ENCODE results near the gene TRIM14.
A peak's percentile ranks its signal among the peaks of the same experiment; 100 is the strongest.
"Not testable (repeated sequence)": the region's sequence is repeated elsewhere in the genome, so short reads cannot be mapped to it uniquely, and the experiment has no call there.

TRIM14 gene

DNA sequence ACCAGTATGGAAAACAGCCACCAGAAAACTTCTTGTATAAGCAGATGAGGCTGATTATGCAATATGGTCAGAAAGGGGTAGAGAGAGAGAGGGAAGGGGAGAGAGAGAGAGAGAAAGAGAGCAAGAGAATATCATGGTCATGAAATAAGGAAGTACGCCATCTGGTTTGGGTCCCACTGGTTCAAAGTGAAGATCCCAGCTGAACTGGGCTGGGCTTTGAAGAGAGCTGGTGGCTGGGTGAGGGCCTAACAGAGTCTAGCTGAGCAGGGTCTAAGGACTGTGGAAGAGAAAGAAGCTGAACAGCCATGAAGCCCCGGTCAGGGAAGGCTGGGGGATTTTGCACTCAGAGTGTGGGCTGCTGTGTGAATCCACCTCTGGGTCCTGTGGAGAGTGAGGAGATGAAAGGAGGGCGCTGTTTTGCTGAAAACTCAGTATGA is 14.6 kb downstream of the TRIM14 start:
- peak in 1 of 2 donors; percentile 70 for DNase-seq

DNA sequence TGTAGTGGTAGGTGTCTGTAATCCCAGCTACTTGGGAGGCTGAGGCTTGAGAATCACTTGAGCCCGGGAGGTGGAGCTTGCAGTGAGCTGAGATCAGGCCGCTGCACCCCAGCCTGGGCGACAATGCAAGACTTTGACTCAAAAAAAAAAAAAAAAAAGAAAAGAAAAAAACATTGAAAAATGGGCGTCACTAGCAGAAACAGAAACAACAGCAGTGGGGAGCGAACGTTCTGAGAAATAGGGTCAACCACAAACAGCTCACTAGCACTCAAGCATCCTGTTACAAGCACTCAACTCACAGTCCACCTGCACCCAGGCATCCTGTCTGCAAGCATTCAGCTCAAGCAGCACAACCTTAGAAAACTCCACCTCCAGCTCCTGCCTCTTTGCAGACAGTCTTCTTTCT is 17.2 kb downstream of the TRIM14 start:
- DNase-seq: peak; percentile 30 to 40

GRCh38 chr9:98101416-98101815 is 17.6 kb downstream of the TRIM14 start:
- no peak for DNase-seq

DNA sequence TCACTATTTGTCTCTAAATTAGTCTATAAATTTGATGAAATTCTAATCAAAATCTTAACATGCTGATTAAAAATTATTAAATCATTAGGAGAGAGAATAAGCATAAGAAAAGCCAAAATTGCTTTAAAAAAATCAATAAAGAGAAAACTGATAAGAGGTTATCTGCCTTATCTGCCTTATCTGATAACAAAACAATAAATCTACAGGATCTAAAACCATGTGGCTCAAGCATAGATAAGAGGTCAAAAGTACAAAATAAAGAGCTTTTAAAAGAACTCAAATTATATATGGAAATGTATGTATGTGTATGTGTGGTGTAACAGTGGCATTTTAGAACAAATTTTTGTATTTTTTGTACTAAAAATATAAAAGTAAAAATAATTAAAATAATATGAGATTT is 18.6 kb downstream of the TRIM14 start:
- DNase-seq: no peak

DNA sequence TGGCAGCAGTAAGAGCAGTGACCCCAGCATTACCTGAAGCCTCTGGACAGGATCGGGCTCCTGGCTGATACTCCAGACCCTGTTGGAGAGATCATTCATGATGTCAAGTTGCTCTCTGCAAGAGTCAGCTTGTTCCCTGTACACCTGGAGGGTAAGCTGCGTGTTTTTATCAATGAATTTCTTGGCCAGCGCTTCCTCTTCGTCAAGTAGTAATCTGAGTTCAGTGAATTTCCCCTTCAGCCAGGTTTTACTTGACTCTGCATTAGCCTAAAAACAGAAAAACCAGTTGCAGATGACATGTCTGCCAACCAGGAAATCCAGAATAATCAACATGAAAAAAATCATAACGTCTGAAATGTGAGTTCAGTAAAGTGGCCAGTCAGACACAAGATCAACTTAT is 19.1 kb downstream of the TRIM14 start:
- DNase-seq: no peak

DNA sequence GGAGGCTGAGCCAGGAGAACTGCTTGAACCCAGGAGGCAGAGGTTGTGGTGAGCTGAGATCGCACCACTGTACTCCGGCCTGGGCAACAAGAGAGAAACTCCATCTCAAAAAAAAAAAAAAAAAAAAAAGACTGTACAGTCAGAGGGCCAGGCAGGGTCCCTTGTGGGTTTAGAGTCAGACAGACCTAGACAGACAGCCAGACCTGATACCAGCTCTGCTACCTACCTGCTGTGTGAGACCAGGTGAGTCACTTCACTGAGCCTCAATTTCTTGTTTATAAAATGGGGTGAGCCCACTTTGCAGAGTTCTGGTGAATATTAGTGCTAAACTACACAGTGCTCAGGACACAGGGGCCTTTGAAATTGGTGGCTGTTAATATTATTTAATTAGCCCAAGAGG is 19.7 kb downstream of the TRIM14 start:
- DNase-seq: no peak

GRCh38 chr9:98097836-98098235 is 21.2 kb downstream of the TRIM14 start:
- DNase-seq: no peak

DNA sequence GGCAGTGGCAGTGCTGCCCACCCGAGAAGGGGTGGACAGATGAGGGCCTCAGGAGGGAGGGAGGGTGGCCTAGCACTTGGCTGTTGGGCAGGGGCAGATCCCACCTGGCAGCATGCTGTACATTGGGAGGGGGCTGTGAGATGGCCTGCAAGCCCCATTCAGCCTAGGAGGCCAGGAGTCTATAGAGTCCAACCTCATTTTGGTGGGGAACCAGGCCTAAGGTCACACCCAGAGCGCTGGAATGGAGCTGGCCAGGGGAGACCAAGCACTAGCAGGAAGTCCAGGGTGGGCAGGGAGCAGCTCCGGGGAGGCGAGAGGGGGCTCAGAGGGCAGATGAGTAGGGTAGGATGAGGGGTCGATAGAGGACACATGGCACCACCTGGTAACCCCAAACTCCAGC is 22.9 kb downstream of the TRIM14 start:
- DNase-seq: no peak

DNA sequence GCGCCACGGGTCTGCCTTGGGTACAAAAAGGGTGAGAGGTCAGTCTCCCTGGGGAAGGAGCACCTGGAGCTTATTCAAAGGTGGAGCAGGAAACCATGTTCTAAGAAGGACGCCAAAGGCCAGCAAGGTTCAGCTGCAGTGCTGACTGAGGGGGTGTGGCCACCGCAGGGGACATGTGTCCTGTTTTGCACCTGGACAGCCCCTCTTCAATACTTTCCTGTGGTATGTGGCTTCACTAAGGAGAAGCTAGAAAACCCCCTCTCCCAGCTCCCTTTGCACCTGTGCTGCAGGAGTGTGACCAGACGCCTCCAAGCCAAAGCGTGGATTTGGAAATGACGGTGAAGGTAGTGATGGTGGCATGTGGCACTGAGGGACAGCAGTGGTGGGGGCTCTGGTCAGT is 23.6 kb downstream of the TRIM14 start:
- no peak for DNase-seq

- DNase-seq: no peak
Observed at GRCh38 chr9:98094851-98095250, 24.2 kb downstream of the TRIM14 start.

- DNase-seq: no peak
Observed at GRCh38 chr9:98094316-98094715, 24.7 kb downstream of the TRIM14 start.

GRCh38 chr9:98092613-98092931 is 26.4 kb downstream of the TRIM14 start:
- DNase-seq: no peak

GRCh38 chr9:98091735-98092612 is 27.0 kb downstream of the TRIM14 start:
- DNase-seq: no peak

DNA sequence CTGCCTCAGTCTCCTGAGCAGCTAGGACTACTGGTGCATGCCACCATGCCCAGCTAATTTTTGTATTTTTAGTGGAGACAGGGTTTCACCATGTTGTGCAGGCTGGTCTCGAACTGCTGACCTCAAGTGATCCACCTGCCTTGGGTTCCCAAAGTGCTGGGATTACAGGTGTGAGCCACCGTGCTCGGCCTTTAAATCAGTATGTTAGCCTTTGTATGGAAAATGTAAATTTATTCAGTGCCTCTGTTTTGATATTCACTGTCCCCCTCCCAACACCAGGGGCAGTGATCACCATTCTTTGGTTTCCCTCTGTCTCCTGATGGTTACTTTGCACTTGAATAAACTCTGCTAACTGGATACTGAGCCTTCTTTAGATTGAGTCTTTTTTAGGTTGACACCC is 28.3 kb downstream of the TRIM14 start:
- not testable (repeated sequence) for DNase-seq

DNA sequence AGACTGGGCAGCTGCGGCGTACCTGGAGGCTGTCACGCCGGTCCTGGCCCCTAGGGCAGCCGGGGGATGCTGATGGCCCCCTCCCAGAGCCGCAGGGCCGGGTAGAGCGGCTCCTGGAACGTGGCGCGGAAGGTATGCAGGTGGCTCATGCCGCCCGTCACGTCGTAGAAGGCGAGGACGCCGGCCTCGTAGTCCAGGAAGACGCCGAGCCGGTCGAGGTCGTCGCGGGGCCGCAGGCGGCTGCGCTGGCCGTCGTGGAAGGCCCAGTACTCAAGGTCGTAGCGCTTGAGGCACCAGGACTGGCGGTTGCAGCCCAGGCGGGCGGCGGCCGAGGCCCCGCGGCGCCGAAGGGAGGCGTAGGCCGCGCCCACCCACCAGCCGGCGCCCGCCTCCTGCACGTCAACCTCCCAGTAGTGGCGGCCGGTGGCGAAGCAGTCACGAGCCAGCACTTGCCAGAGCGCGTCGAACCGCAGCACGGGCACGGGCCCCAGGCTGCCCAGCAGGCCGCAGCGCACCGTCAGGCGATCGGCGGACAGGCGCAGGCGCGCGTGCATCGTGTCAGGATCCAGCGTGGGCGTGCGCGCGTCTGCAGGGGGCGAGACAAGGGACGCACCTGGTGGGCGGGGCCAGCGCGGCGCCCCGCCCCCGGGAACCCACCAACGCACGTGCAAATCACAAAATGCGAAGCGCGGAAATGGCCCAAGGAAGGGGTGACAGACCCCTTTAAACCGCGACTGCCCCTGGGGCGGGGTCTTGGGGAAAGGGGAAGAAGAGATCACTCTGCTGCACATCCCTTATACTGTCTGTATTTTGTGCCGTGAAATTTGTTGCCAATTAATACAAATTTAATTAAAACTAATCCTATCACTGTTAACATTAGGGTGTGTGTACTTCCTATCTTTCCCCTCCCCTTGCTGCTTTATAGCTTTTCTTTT is 31.3 kb downstream of the TRIM14 start:
- DNase-seq: peak; percentile 51 to 63

- no peak for DNase-seq
Observed at GRCh38 chr9:98086461-98086860, 32.6 kb downstream of the TRIM14 start.

DNA sequence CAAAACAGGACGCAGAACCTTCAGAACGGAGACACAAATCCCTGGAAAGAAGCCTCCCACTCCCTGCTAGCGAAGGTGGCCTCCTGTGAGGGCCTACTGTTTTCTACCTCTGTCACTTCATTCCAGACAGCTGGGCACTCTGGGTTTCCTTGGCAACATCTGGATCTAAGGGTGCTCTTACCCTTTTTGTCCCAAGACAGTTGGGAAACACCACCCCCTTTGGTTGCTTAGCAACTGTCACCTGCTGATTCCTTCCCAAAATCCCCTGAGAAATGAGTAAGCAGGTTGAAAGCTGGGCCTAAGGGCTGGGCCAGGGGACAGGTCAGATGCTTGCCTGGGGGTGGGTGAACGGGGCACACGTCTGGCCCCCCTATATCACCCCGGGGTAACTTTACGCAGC is 33.1 kb downstream of the TRIM14 start:
- no peak for DNase-seq

- DNase-seq: no peak
Observed at GRCh38 chr9:98085058-98085457, 34.0 kb downstream of the TRIM14 start.

GRCh38 chr9:98084396-98084795 is 34.6 kb downstream of the TRIM14 start:
- DNase-seq: no peak

GRCh38 chr9:98083566-98084183 is 35.3 kb downstream of the TRIM14 start:
- no peak for DNase-seq

DNA sequence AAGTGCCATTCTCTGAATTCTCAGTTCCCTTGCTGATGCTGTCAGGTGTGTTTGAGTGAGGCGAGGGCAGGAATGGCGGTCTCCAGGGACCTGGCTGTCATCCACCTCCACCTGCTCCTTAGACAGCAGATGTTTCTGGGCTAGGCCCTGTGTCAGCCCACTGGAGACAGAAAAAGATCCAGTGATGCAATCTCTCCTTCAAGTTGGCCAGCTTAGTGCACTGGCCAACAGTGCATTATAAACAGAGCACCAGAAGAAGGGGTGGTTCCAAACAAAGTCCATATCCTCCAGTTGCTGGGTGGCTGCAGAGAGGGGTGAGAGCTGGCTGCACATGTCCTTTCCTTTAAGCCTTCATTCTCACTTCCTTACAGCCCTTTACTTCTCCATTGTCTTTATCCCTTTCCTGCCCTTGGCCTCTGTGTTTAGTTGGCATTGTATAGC is 35.9 kb downstream of the TRIM14 start:
- DNase-seq: peak in 1 of 2 donors; percentile 48

- DNase-seq: peak; percentile 87 to 95
Observed at GRCh38 chr9:98081477-98082219, 37.4 kb downstream of the TRIM14 start.

All from inflammatory macrophage (primary cell).